B cell (primary cell): Measurements from ENCODE around the gene RNF220.

Experiments used
- EZH2 ChIP-seq: IDR thresholded peaks from 2 replicates; pipeline ENCODE4 v1.6.1; 2012; ENCODE audit warnings: borderline replicate concordance, low read depth, mild to moderate bottlenecking, moderate library complexity, low read length; ENCODE audit not compliant: insufficient read depth, poor library complexity, severe bottlenecking
- TF ChIP-seq, protein P1 (sequence below): fragments of 200-600 bp; IDR thresholded peaks from one replicate; pipeline ENCODE4 v1.8.0; 2022; ENCODE audit warnings: antibody characterized with exemption, mild to moderate bottlenecking

DNA sequence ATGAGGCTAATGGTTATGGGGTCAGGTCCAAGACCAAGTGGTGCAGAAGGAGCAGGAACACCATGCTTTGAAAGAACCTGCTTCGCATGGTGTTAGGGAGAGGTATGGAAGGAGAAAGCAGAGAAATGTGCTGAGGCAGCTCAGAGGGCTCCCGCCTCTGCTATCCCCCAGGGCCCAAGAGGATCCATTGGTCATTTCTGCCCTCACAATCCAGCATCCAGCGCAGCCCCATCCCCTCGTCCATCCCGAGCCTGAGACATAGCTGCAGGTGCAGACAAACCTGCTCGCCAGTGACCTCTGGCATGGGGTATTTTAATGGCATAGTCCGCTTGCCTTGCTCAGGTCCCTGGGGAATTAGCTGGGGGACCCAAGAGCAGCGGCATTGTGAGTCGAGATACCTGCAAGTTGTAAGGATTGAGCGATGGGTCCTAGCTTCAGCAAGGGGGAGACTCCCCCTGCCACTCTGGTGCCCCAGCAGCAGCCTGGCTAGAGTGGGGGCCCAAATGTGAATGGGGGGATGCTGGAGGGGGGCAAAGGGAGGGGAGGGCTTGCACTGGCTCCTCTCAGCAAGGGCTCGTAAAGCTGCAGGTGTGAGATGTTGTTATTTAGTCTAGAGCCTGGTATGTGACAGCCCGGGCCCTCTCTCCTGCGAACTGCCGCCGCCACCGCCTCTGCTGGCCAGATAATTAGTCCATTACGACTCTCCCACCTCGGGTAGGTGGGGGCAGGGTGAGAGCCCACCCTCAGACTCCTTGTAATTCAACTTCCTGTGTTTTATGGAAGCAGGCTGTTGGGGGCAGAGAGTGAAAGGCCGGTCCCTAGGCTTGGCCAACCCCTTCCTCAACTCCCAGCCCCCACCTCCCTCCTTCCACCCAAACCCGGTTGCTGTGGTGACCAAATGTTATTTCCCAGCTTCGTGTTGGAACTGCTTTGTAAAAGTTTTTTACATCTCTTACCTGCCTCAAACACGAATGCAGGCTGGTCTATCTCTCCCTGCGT, 118.8 kb downstream of the RNF220 start:
- TF ChIP-seq, protein P1, sequence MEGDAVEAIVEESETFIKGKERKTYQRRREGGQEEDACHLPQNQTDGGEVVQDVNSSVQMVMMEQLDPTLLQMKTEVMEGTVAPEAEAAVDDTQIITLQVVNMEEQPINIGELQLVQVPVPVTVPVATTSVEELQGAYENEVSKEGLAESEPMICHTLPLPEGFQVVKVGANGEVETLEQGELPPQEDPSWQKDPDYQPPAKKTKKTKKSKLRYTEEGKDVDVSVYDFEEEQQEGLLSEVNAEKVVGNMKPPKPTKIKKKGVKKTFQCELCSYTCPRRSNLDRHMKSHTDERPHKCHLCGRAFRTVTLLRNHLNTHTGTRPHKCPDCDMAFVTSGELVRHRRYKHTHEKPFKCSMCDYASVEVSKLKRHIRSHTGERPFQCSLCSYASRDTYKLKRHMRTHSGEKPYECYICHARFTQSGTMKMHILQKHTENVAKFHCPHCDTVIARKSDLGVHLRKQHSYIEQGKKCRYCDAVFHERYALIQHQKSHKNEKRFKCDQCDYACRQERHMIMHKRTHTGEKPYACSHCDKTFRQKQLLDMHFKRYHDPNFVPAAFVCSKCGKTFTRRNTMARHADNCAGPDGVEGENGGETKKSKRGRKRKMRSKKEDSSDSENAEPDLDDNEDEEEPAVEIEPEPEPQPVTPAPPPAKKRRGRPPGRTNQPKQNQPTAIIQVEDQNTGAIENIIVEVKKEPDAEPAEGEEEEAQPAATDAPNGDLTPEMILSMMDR, result no peak
- no peak for TF ChIP-seq EZH2
